Body of pancreas (tissue), 4 donors: ENCODE measurements around the gene SLC22A2. TPM values are rescaled to one million over a fixed set of nuclear protein-coding genes. Genes with fewer than 3 reads are reported as not detected.

Experiments used
- ATAC-seq: fragments of 150-250 bp; one replicate; pipeline ENCODE4 v1.9.1; 2016
- DNase-seq, 4 donors: peaks; one replicate each; pipeline ENCODE4 v3.0.0-alpha.2; 2019
- H3K27ac ChIP-seq, 4 donors: fragments of 200-600 bp; sonication (generic); 1 replicate in 3 of 4; 2 replicates in 1 of 4; pipeline versions ENCODE4 v1.5.1 to v1.6.1; 2016 to 2019; ENCODE audit warnings: mild to moderate bottlenecking in 1 of 4, mixed read lengths in 1 of 4, moderate library complexity in 1 of 4
- H3K27me3 ChIP-seq, 2 donors: fragments of 200-600 bp; sonication (generic); one replicate each; pipeline ENCODE4 v1.6.0; 2016; ENCODE audit warnings: mild to moderate bottlenecking in 1 of 2
- H3K36me3 ChIP-seq, 2 donors: fragments of 200-600 bp; sonication (generic); replicated peaks in 1 of 2; 2 replicates each; pipeline ENCODE4 v1.5.1; 2016; ENCODE audit warnings: low read depth in 2 of 2; ENCODE audit not compliant: insufficient read depth in 1 of 2
- H3K4me1 ChIP-seq: fragments of 200-600 bp; sonication (generic); one replicate; pipeline ENCODE4 v1.6.0; 2016
- H3K4me3 ChIP-seq, 2 donors: fragments of 200-600 bp; sonication (generic); 1 replicate in 1 of 2; 2 replicates in 1 of 2; pipeline ENCODE4 v1.5.1; 2016 to 2019
- H3K9me3 ChIP-seq, 3 donors: fragments of 200-600 bp; sonication (generic); 1 replicate in 2 of 3; 2 replicates in 1 of 3; pipeline ENCODE4 v1.5.1; 2016
- CTCF ChIP-seq, 7 experiments: fragments of 450-650 bp in 4 of 7; fragments of 200-600 bp in 3 of 7; sonication (generic) in 3 of 7; IDR thresholded peaks; one replicate each; pipeline ENCODE4 v1.5.1; 2016 to 2019; ENCODE audit warnings: antibody characterized with exemption in 7 of 7
- POLR2A ChIP-seq, 3 donors: fragments of 450-650 bp; IDR thresholded peaks; one replicate each; pipeline ENCODE4 v1.6.1; 2016; ENCODE audit warnings: antibody characterized with exemption in 3 of 3, mild to moderate bottlenecking in 2 of 3
- WGBS, 2 donors: methylation state at CpG; one replicate each; pipeline ENCODE4 v1.1.5; 2017; 5-methylcytosine and 5-hydroxymethylcytosine counted together
- intact Hi-C: fragments of 100-400 bp; cut with DNase I; formaldehyde crosslinking; loops from one replicate; pipeline ENCODE4 v1.15.1; 2023
- total RNA-seq, 2 donors: library from RNA; depleted of rRNA; stranded (reverse); fragments of >200 nt; gene quantifications; one replicate each; pipeline ENCODE4 v1.1.0, GENCODE V29; 2016

Gene SLC22A2
- total RNA-seq, 2 donors from 2014 or later, result not detected

- Histone ChIP-seq H3K9me3 (no peaks in the 10 kb centered on the region), H3K4me1 (no peaks in the 10 kb centered on the region), H3K27ac (no peak overlapping the region), H3K27me3 (no peaks in the 10 kb centered on the region), H3K36me3 (no peaks in the 10 kb centered on the region), H3K4me3 (no peak overlapping the region)
- TF ChIP-seq CTCF (IDR thresholded peaks at IDR 0.05) (no peak), POLR2A (IDR thresholded peaks at IDR 0.05) (no peak)
- intact Hi-C loops, result no loop called here
- 81 to 85% methylated on average over 7 of the region's 7 CpGs for WGBS, 2 donors
- ATAC-seq (no peak), DNase-seq (no peak)
Measured at GRCh38 chr6:160264061-160264612, 5.5 kb upstream of the SLC22A2 start.

GRCh38 chr6:160263196-160263939 is 4.7 kb upstream of the SLC22A2 start:
- Histone ChIP-seq H3K27ac (no peak overlapping the region), H3K9me3 (no peaks in the 10 kb centered on the region), H3K4me1 (no peaks in the 10 kb centered on the region), H3K36me3 (no peaks in the 10 kb centered on the region), H3K27me3 (no peaks in the 10 kb centered on the region), H3K4me3 (no peak overlapping the region)
- ATAC-seq (no peak), DNase-seq (no peak)
- intact Hi-C loops, result no loop called here
- WGBS, 2 donors, result 63 to 75% methylated on average over 7 of the region's 7 CpGs
- TF ChIP-seq POLR2A (IDR thresholded peaks at IDR 0.05), result no peak
- no peak for TF ChIP-seq CTCF (IDR thresholded peaks at IDR 0.05)

DNA sequence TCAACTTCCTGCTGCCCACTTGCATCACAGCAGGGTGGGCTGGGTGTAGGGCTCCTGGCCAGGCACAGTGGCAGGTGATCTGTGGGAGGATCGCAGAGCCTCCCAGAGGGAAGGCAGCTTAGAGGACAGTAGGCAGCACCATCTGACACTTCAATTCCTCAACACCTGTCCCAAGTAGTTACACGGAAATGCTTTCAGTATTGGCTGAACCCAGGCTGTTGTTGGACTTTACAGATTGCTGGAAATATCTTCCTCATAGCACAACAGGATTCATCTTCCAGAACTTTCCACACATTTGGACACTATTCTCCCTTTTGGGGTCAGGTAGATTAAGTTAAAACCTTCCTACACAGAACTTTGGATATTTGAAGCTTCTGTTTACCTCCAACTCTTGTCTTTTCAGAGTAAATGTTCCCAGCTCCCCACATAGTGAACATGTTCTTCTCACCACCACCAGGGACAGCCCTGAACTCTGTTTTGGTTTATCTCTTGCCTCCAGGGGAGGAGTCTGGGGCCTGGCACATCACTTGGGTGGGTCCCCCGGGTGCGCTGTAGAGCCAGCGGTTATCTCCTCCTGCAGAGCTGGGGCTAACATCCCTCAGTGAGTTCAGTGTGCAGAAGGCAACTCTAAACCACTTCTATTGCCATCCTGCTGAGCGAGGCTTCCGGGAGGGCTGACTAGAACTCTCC is 3.5 kb upstream of the SLC22A2 start:
- WGBS, 2 donors, result 72 to 84% methylated on average over 7 of the region's 7 CpGs
- no peaks in the 10 kb centered on the region for H3K4me1 ChIP-seq
- no peak for ATAC-seq

DNA sequence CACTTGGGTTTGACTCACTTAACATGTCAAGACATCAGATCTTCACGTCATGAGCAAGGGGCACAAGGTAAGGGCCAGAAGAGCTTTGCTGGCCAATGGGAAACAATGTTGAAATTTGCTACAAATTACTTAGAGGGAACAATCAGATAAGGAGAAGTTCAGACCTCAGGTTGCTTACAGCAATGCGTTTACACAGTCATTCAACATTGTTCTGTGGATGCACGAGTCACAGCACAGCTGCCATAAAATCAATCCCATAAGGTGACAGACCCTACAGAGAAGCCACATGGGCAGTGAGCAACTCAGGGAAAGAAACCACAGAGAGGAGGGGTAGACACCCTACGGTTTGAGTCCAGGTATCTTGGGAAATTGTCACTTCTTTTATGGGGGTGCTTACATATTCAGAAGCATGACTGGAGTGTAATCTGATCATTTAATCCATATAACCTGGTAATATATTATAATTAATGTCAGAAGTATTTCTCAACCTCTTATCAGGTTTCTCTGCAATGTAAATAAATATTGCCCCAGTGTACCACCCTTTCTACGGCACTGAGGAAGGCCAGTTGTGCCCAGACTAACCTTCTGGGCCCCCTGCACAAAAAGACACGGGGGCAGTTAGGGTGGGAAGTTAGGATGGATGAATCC is 2.3 kb upstream of the SLC22A2 start:
- DNase-seq (no peak), ATAC-seq (no peak)
- 40 to 47% methylated on average over 6 of the region's 6 CpGs for WGBS, 2 donors
- Histone ChIP-seq H3K4me3 (no peak overlapping the region), H3K4me1 (no peaks in the 10 kb centered on the region), H3K27ac (no peak overlapping the region), H3K9me3 (no peaks in the 10 kb centered on the region), H3K27me3 (no peaks in the 10 kb centered on the region), H3K36me3 (no peaks in the 10 kb centered on the region)
- intact Hi-C loops, result no loop called here
- TF ChIP-seq POLR2A (IDR thresholded peaks at IDR 0.05) (no peak), CTCF (IDR thresholded peaks at IDR 0.05) (no peak)

More for the DNA sequence above, 3.5 kb upstream of the SLC22A2 start:
- DNase-seq, result no peak
- Histone ChIP-seq H3K27ac (no peak overlapping the region), H3K36me3 (no peaks in the 10 kb centered on the region), H3K4me3 (no peak overlapping the region), H3K27me3 (no peaks in the 10 kb centered on the region), H3K9me3 (no peaks in the 10 kb centered on the region)
- TF ChIP-seq POLR2A (IDR thresholded peaks at IDR 0.05), result no peak
- no peak for TF ChIP-seq CTCF (IDR thresholded peaks at IDR 0.05)
- intact Hi-C loops, result no loop called here
